ENCODE data around the gene TAS2R7. TPM values are rescaled to one million over a fixed set of nuclear protein-coding genes. Genes with fewer than 3 reads are reported as not detected.

Gene TAS2R7
- total RNA-seq, 1 donor from 2014 or later: not detected

- Histone ChIP-seq H3K36me3 (no peaks in the 10 kb centered on the region), H3K27ac (no peak overlapping the region), H3K27me3 (no peaks in the 10 kb centered on the region), H3K4me1 (no peaks in the 10 kb centered on the region), H3K4me3 (no peak overlapping the region), H3K9me3 (no peaks in the 10 kb centered on the region)
- TF ChIP-seq CTCF (IDR thresholded peaks at IDR 0.05): peak; percentile 57 to 71 (median 68)
- no peak for DNase-seq (ENCODE audit: low spot score in 2 of 2)
- intact Hi-C loops (cut with DNase I): loop anchor here (2.0 kb wide), 1 partner anchor 428 kb away; no protein-coding TSS in a partner anchor
These were observed 31.2 kb downstream of the TAS2R7 start for GRCh38 chr12:10771132-10771733.

GRCh38 chr12:10759657-10760056 lies 42.8 kb downstream of the TAS2R7 start:
- H3K4me1 ChIP-seq: no peaks in the 10 kb centered on the region
- intact Hi-C loops (cut with DNase I): loop anchor here (10.0 kb wide), 1 partner anchor 415 kb away; the partner anchor contains the start of gene SMIM10L1
- H3K9me3 ChIP-seq: peaks cover 4 to 13% of the 10 kb centered on the region in 2 donors
- no peak for TF ChIP-seq CTCF (IDR thresholded peaks at IDR 0.05)
- H3K27ac ChIP-seq: no peak overlapping the region
- H3K4me3 ChIP-seq: no peak overlapping the region
- H3K27me3 ChIP-seq: no peaks in the 10 kb centered on the region
- DNase-seq (ENCODE audit: low spot score in 2 of 2): no peak
- no peaks in the 10 kb centered on the region for H3K36me3 ChIP-seq

- intact Hi-C loops (cut with DNase I): loop anchor here (10.0 kb wide), 1 partner anchor 419 kb away; the partner anchor contains the start of gene SMIM10L1
- no peaks in the 10 kb centered on the region for H3K4me1 ChIP-seq
- no peak for DNase-seq (ENCODE audit: low spot score in 2 of 2)
- H3K27ac ChIP-seq: no peak overlapping the region
- H3K9me3 ChIP-seq: peaks cover 4 to 13% of the 10 kb centered on the region in 2 donors
- no peak overlapping the region for H3K4me3 ChIP-seq
- H3K27me3 ChIP-seq: no peaks in the 10 kb centered on the region
- no peaks in the 10 kb centered on the region for H3K36me3 ChIP-seq
- TF ChIP-seq CTCF (IDR thresholded peaks at IDR 0.05): no peak
These were observed 46.2 kb downstream of the TAS2R7 start for GRCh38 chr12:10756194-10756593.

GRCh38 chr12:10753059-10753458 lies 49.4 kb downstream of the TAS2R7 start:
- Histone ChIP-seq H3K9me3 (peaks cover 4 to 13% of the 10 kb centered on the region in 2 donors), H3K4me1 (no peaks in the 10 kb centered on the region), H3K4me3 (no peak overlapping the region), H3K27ac (no peak overlapping the region), H3K36me3 (no peaks in the 10 kb centered on the region), H3K27me3 (no peaks in the 10 kb centered on the region)
- no peak for TF ChIP-seq CTCF (IDR thresholded peaks at IDR 0.05)
- no peak for DNase-seq (ENCODE audit: low spot score in 2 of 2)
- intact Hi-C loops (cut with DNase I): loop anchor here (10.0 kb wide), 1 partner anchor 422 kb away; the partner anchor contains the start of gene SMIM10L1

Other genes starting within 250 kb of the TAS2R7 start
- 5.4 TPM for gene MAGOHB, start 189.0 kb downstream of the TAS2R7 start, total RNA-seq
- 0.21 TPM for gene STYK1, start 128.6 kb downstream of the TAS2R7 start, total RNA-seq
- 326 TPM for gene YBX3, start 79.3 kb downstream of the TAS2R7 start, total RNA-seq
- not detected for gene TAS2R8, start 4.7 kb upstream of the TAS2R7 start, total RNA-seq
- gene TAS2R9, start 7.5 kb upstream of the TAS2R7 start, total RNA-seq: not detected
- gene TAS2R10, start 23.7 kb upstream of the TAS2R7 start, total RNA-seq: not detected
- gene PRR4, start 46.8 kb upstream of the TAS2R7 start, total RNA-seq: not detected
- not detected for gene PRH1, start 81.6 kb upstream of the TAS2R7 start, total RNA-seq
- gene TAS2R13, start 106.9 kb upstream of the TAS2R7 start, total RNA-seq: 1.4 TPM
- not detected for gene PRH2, start 126.6 kb upstream of the TAS2R7 start, total RNA-seq
- not detected for gene TAS2R14, start 136.6 kb upstream of the TAS2R7 start, total RNA-seq
- gene TAS2R50, start 184.3 kb upstream of the TAS2R7 start, total RNA-seq: not detected
- 4.7 TPM for gene TAS2R20, start 195.7 kb upstream of the TAS2R7 start, total RNA-seq
- gene TAS2R19, start 220.0 kb upstream of the TAS2R7 start, total RNA-seq: not detected
- gene TAS2R31, start 228.8 kb upstream of the TAS2R7 start, total RNA-seq: not detected